SU-DHL-6 (cell line): ENCODE data around the gene ZNF562.

ENCODE experiments used
- EZH2phosphoT487 ChIP-seq: fragments of 200-600 bp; sonication (generic), shearing (Covaris generic); conservative IDR thresholded peaks from 2 replicates; pipeline ENCODE4 v1.6.1; 2018; ENCODE audit warnings: mild to moderate bottlenecking, antibody characterized with exemption, low read length, moderate library complexity, mixed read lengths
- TF ChIP-seq, protein P1 (sequence below): fragments of 200-600 bp; sonication (generic); IDR thresholded peaks from one replicate; pipeline ENCODE4 v1.5.1; 2017; ENCODE audit warnings: antibody characterized with exemption, mild to moderate bottlenecking, low read length, moderate library complexity; ENCODE audit not compliant: insufficient read depth, poor library complexity, severe bottlenecking

DNA sequence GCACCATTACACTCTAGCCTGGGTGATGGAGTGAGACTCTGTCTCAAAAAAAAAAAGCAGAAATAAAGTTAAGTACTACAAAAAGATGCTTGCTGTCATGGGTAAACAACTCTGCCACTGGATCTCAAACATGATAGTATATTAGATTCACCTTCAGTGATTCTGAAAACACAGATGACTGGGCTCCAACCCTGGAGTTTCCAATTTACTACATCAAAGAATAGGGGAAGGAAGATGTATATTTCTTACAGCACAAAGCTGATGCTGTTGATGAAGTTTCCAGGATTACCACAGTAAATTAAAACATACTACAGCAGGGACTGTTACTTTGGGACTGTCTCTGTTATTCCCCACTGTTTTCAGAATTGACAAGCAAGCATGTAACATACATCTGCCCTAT is 59.1 kb downstream of the ZNF562 start:
- TF ChIP-seq, protein P1, sequence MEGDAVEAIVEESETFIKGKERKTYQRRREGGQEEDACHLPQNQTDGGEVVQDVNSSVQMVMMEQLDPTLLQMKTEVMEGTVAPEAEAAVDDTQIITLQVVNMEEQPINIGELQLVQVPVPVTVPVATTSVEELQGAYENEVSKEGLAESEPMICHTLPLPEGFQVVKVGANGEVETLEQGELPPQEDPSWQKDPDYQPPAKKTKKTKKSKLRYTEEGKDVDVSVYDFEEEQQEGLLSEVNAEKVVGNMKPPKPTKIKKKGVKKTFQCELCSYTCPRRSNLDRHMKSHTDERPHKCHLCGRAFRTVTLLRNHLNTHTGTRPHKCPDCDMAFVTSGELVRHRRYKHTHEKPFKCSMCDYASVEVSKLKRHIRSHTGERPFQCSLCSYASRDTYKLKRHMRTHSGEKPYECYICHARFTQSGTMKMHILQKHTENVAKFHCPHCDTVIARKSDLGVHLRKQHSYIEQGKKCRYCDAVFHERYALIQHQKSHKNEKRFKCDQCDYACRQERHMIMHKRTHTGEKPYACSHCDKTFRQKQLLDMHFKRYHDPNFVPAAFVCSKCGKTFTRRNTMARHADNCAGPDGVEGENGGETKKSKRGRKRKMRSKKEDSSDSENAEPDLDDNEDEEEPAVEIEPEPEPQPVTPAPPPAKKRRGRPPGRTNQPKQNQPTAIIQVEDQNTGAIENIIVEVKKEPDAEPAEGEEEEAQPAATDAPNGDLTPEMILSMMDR = no peak
- TF ChIP-seq EZH2phosphoT487 = no peak
